HepG2 (cell line): ENCODE data around the gene MPI. TPM values are rescaled to one million over a fixed set of nuclear protein-coding genes. Genes with fewer than 3 reads are reported as not detected.

Source experiments
- ATF4 ChIP-seq, 2 experiments: fragments of 450-650 bp in 1 of 2; sonication (generic) in 1 of 2; formaldehyde crosslinking; IDR thresholded peaks; 2 replicates each; pipeline versions ENCODE4 v1.5.0 to v1.8.0; 2020 to 2022; ENCODE audit warnings: mild to moderate bottlenecking in 1 of 2, missing genetic modification reagents in 1 of 2
- BCL3 ChIP-seq: sonication (generic); formaldehyde crosslinking; IDR thresholded peaks from 2 replicates; pipeline ENCODE4 v1.5.1; 2020; ENCODE audit warnings: mild to moderate bottlenecking, missing genetic modification reagents, moderate library complexity
- EEA1 ChIP-seq: sonication (generic); formaldehyde crosslinking; IDR thresholded peaks from 2 replicates; pipeline ENCODE4 v1.5.1; 2020; ENCODE audit warnings: mild to moderate bottlenecking, missing genetic modification reagents, borderline replicate concordance
- FOXO1 ChIP-seq: sonication (generic); formaldehyde crosslinking; IDR thresholded peaks from 2 replicates; pipeline ENCODE4 v1.4.0; 2020; ENCODE audit warnings: missing genetic modification reagents
- HES4 ChIP-seq: sonication (generic); formaldehyde crosslinking; IDR thresholded peaks from 2 replicates; pipeline ENCODE4 v1.9.0; 2021; ENCODE audit warnings: mild to moderate bottlenecking, missing genetic modification reagents, borderline replicate concordance
- IRF2 ChIP-seq: IDR thresholded peaks from 2 replicates; pipeline ENCODE4 v1.6.1; 2018; ENCODE audit warnings: missing genetic modification reagents, missing compliant biosample characterization
- KAT7 ChIP-seq: IDR thresholded peaks from 2 replicates; pipeline ENCODE4 v1.6.1; 2018; ENCODE audit warnings: borderline replicate concordance, missing compliant biosample characterization
- MAX ChIP-seq: IDR thresholded peaks from 2 replicates; pipeline ENCODE4 v1.6.1; 2012; ENCODE audit warnings: inconsistent platforms
- NBN ChIP-seq: fragments of 450-650 bp; conservative IDR thresholded peaks from 2 replicates; pipeline ENCODE4 v1.6.1; 2017
- NR0B2 ChIP-seq: sonication (generic); formaldehyde crosslinking; IDR thresholded peaks from 2 replicates; pipeline ENCODE4 v1.4.0; 2020; ENCODE audit warnings: mild to moderate bottlenecking, missing genetic modification reagents
- PTBP1 ChIP-seq: fragments of 200-400 bp; formaldehyde crosslinking; IDR thresholded peaks from 2 replicates; pipeline ENCODE4 v1.6.1; 2018; ENCODE audit warnings: low read length, low read depth; ENCODE audit not compliant: poor library complexity, severe bottlenecking
- RNF2 ChIP-seq: fragments of 450-650 bp; conservative IDR thresholded peaks from 2 replicates; pipeline ENCODE4 v1.6.1; 2016; ENCODE audit warnings: low read depth
- TFE3 ChIP-seq: IDR thresholded peaks from 2 replicates; pipeline ENCODE4 v1.6.1; 2016
- ZBTB21 ChIP-seq: sonication (generic); formaldehyde crosslinking; IDR thresholded peaks from 2 replicates; pipeline ENCODE4 v1.4.0; 2020; ENCODE audit warnings: missing genetic modification reagents
- ZNF318 ChIP-seq: sonication (generic); formaldehyde crosslinking; IDR thresholded peaks from 2 replicates; pipeline ENCODE4 v1.4.0; 2020; ENCODE audit warnings: mild to moderate bottlenecking, missing genetic modification reagents
- ZNF75D ChIP-seq: sonication (generic); formaldehyde crosslinking; IDR thresholded peaks from 2 replicates; pipeline ENCODE4 v1.8.1; 2023; ENCODE audit warnings: missing genetic modification reagents, mild to moderate bottlenecking, borderline replicate concordance
- polyA plus RNA-seq, 8 experiments: library from polyadenylated mRNA; depleted of rRNA in 3 of 8; stranded (reverse) in 7 of 8; unstranded in 1 of 8; fragments of >200 nt; fragmentation: Illumina TruSeq in 4 of 8; extraction: Trizol in 4 of 8; gene quantifications; 2 replicates each; pipeline versions ENCODE4 v1.2.1 to v1.2.3, GENCODE V29; 2011 to 2016; ENCODE audit warnings: low read depth in 4 of 8, missing spikeins in 1 of 8, mixed read lengths in 1 of 8; ENCODE audit not compliant: insufficient read depth in 1 of 8
- total RNA-seq, 5 experiments: library from RNA; depleted of rRNA; stranded (reverse); fragments of >200 nt; fragmentation: Illumina TruSeq; extraction: Trizol; gene quantifications; 2 replicates each; pipeline ENCODE4 v1.2.3, GENCODE V29; 2016; ENCODE audit warnings: low read depth in 1 of 5

MPI gene
- total and polyA plus RNA-seq, 2 of the 13 experiments (the other 11 are each of a cell fraction or from before 2014, with no cell fraction given) = 36.9 to 63.5 TPM

- TF ChIP-seq MAX = peak; percentile 50
- TF ChIP-seq ZNF318 (CRISPR knock-in tag) = no peak
- TF ChIP-seq RNF2 = 0 out of 2 replicates have a peak, but pooled peaks have one; percentile 16
- TF ChIP-seq BCL3 (CRISPR knock-in tag) = peak; percentile 84; the same call in 1 of the 2 replicates
- peak in 1 of 2 experiments; percentile 82; a peak in 2 of 4 replicates for TF ChIP-seq ATF4 (CRISPR knock-in tag; IDR thresholded peaks at IDR 0.05)
- TF ChIP-seq KAT7 (CRISPR knock-in tag) = no peak
- no peak for TF ChIP-seq HES4 (CRISPR knock-in tag)
- no peak for TF ChIP-seq PTBP1
- no peak for TF ChIP-seq FOXO1 (CRISPR knock-in tag)
- no peak for TF ChIP-seq ZNF75D
- TF ChIP-seq EEA1 = no peak; the same call in 1 of the 2 replicates
- peak; percentile 32; the same call in 1 of the 2 replicates for TF ChIP-seq NR0B2 (CRISPR knock-in tag)
- peak; percentile 57 for TF ChIP-seq IRF2
- no peak for TF ChIP-seq NBN
- no peak for TF ChIP-seq TFE3 (CRISPR knock-in tag)
- TF ChIP-seq ZBTB21 (CRISPR knock-in tag) = no peak
These were observed 16.8 kb downstream of the MPI start, which contains the start of gene FAM219B (continued) for GRCh38 chr15:74906450-74907162.
